IPS-15b (cell line): ENCODE results near the gene CDC40.
"Not testable (repeated sequence)": the region's sequence is repeated elsewhere in the genome, so short reads cannot be mapped to it uniquely, and the experiment has no call there.

Experiments
- H3K27me3 ChIP-seq: one replicate; pipeline ENCODE4 v1.6.1; 2013; ENCODE audit warnings: low read length; ENCODE audit not compliant: control insufficient read depth, insufficient read depth
- H3K36me3 ChIP-seq: one replicate; pipeline ENCODE4 v1.6.1; 2013; ENCODE audit warnings: low read length; ENCODE audit not compliant: control insufficient read depth, insufficient read depth
- H3K4me1 ChIP-seq: one replicate; pipeline ENCODE4 v1.6.1; 2013; ENCODE audit warnings: mild to moderate bottlenecking, low read length; ENCODE audit not compliant: control insufficient read depth, insufficient read depth
- H3K4me3 ChIP-seq: one replicate; pipeline ENCODE4 v1.5.1; 2013; ENCODE audit warnings: low read depth, low read length
- H3K9ac ChIP-seq: one replicate; pipeline ENCODE4 v1.6.1; 2013; ENCODE audit warnings: low read depth, mild to moderate bottlenecking, low read length
- H3K9me3 ChIP-seq: one replicate; pipeline ENCODE4 v1.6.1; 2013; ENCODE audit warnings: mild to moderate bottlenecking, low read length; ENCODE audit not compliant: control insufficient read depth, insufficient read depth

CDC40 gene

DNA sequence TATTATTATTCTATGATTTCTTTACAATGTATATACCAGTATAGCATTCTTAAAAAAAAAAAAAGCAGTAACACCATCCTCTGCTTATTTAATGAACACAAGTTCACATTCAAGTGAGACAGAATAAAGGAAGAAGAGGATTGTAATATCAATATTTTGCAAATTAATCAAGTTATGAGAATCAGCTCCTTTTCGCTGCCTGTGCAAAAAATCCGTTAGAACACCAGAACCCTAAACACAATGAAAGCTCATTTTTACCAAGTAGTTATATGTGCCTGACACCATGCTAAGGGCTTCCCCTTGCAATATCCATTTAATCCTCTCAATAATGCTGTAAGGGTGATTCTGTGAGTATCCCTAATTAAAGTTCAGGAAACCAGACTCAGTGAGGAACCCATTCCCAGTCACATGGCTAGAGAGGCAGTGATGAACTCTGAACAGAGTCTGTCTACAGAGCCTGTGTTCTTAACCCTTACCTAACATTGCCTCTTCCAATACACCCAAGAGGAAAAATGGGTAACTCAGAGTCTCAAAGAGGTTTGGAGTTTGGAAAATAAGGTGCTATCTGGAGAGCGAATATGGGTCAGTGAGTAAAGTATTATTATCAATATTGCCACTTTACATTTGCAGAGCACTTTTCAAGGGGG lies 66.8 kb downstream of the CDC40 start:
- no peak overlapping the region for H3K4me3 ChIP-seq
- H3K9me3 ChIP-seq, result no peaks in the 10 kb centered on the region
- H3K27me3 ChIP-seq, result no peaks in the 10 kb centered on the region
- no peaks in the 10 kb centered on the region for H3K36me3 ChIP-seq
- no peaks in the 10 kb centered on the region for H3K4me1 ChIP-seq
- H3K9ac ChIP-seq, result no peak overlapping the region

DNA sequence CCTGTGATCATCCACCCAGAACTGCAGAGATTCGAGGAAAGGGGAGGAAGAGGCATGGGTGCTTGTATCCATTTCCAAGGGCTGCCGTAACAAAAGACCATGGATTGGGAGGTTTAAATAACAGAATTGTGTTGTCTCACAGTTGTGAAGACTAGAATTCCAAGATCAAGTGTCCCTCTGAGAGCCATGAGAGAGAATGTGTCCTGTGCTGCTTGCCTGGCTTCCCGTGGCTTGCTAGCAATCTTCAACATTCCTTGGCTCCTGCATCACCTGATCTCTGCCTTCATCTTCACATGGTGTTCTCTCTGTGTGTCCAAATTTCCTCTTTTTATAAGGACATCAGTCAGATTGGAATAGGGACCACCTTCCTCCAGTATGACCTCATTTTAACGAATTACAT lies 69.8 kb downstream of the CDC40 start:
- Histone ChIP-seq H3K4me1 (no peaks in the 10 kb centered on the region), H3K9me3 (no peaks in the 10 kb centered on the region), H3K36me3 (no peaks in the 10 kb centered on the region), H3K27me3 (no peaks in the 10 kb centered on the region), H3K4me3 (no peak overlapping the region), H3K9ac (no peak overlapping the region)

DNA sequence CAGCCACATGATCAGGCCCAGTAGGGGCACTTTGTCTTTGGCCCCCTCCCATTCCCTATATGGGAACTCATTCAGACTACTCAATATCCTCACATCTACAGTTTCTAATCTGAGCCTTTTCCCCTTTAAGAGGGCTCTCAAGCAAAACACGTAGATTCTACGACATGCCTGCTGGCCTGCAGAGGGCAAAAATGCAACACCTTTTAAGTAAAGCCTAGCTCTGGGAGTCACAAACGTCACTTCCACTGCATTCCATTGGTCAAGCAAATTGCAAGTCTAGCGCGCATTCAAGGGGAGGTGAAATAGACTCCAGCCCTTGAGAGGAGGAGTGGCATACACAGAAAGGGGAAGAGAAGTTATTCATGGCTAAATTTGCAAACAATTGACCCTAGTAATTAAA lies 70.6 kb downstream of the CDC40 start:
- Histone ChIP-seq H3K36me3 (no peaks in the 10 kb centered on the region), H3K4me1 (no peaks in the 10 kb centered on the region), H3K27me3 (no peaks in the 10 kb centered on the region), H3K9me3 (no peaks in the 10 kb centered on the region), H3K9ac (no peak overlapping the region), H3K4me3 (no peak overlapping the region)

DNA sequence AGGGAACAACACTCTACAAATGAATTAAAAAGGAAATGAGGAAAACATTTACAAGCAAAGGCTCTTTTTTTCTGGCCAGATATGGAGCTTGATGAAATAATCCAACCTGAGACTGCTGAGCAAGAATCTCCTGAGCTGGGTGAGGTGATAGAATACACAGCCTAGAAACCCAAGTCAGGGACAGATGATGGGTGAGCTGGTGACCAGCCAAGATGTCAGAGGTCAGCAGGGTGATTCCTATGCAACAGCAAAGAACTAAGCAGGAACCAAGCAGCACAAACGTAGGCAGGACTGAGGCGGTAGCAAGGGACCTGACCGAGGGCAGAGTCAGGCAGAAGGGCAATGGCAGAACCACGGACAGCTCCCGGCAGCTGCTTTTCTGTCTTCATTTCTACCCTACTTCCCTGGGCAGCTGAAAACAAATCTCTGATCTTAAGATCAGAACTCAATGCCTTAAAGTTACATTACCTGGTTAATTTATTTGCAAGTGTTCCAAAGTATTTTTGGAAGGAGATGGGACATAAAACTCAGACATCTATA lies 75.1 kb downstream of the CDC40 start:
- H3K4me1 ChIP-seq, result no peaks in the 10 kb centered on the region
- H3K9me3 ChIP-seq, result no peaks in the 10 kb centered on the region
- H3K36me3 ChIP-seq, result no peaks in the 10 kb centered on the region
- H3K27me3 ChIP-seq, result no peaks in the 10 kb centered on the region
- H3K4me3 ChIP-seq, result no peak overlapping the region
- H3K9ac ChIP-seq, result no peak overlapping the region

DNA sequence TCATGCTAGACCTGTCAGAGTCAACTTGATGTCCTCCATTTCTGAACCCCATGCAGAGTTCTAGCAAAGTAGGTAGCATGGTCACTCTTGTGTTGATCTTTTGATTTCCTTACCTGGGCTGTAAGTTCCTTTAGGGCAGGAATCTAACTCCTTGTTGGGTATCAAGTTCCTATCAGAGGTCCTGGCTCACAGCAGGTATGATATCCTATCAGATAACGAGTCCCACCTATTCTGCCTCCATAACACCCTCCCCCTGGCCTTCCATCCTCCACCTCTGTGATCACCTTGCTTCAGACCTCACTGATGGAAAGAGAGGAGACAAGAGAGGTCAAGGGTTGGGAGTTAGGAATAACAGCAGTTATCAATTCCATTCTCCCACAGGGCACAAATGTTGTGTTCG lies 76.1 kb downstream of the CDC40 start:
- H3K4me3 ChIP-seq, result no peak overlapping the region
- H3K9me3 ChIP-seq, result no peaks in the 10 kb centered on the region
- no peaks in the 10 kb centered on the region for H3K27me3 ChIP-seq
- H3K4me1 ChIP-seq, result no peaks in the 10 kb centered on the region
- no peak overlapping the region for H3K9ac ChIP-seq
- no peaks in the 10 kb centered on the region for H3K36me3 ChIP-seq

DNA sequence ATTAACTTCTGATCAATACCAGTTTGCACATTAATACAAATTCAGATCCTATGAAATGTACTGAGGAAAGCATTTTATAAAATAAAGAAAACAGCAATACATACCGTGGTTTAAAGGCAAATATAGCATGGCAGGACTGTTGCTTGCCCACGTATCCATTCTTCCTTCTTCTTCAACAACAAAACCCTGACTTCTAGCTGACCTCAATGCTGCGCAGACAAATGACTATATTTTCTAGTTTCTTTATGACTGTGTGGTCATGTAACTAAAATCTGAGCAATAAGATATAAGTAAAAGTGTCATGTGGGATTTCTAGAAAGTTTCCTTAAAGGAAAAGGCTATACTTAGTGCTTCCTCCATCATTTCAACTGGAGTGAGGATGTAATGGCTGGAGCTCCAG lies 85.0 kb downstream of the CDC40 start:
- Histone ChIP-seq H3K9ac (no peak overlapping the region), H3K27me3 (no peaks in the 10 kb centered on the region), H3K4me1 (peaks cover 5% of the 10 kb centered on the region), H3K9me3 (no peaks in the 10 kb centered on the region), H3K4me3 (no peak overlapping the region), H3K36me3 (no peaks in the 10 kb centered on the region)

DNA sequence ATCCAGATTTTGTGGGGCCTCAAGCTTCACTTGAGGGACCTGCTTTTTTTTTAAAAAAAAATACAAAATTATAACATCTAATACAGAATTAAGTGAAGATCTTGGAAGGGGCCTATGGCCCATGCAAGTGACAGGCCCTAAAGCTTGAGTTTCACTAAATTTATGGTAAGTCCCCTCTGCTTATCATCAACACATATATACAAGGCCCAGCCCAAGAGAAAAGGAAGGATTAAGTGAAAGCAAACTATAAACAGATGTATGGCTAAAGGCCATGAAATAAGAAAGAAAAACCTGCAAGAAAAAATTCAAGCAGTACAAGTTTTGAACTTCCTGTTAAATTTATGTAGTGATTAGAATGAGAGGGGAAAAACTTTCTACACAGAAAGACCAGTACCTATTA lies 86.8 kb downstream of the CDC40 start:
- Histone ChIP-seq H3K4me1 (peaks cover 7% of the 10 kb centered on the region), H3K9me3 (no peaks in the 10 kb centered on the region), H3K9ac (no peak overlapping the region), H3K4me3 (no peak overlapping the region), H3K27me3 (no peaks in the 10 kb centered on the region), H3K36me3 (no peaks in the 10 kb centered on the region)

DNA sequence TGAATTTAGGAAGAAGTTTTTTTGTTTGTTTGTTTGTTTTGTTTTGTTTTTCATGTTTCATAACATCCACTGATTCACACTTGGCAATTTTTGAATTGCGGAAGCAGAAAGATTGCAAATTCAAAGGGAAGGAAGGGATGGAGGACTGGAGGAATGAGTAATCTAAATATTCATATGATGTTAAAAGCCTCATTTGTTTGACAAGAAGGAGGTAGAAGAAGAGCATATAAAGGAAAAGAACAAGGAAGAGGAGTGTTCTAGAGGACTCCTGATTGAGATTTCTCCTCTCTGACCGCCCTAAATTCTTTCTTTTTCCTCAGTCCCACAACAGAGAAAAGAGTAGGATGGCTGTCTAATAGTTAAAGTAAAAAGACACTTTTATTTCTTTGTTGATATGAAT lies 89.4 kb downstream of the CDC40 start:
- Histone ChIP-seq H3K4me1 (peaks cover 7% of the 10 kb centered on the region), H3K9ac (no peak overlapping the region), H3K4me3 (no peak overlapping the region), H3K36me3 (no peaks in the 10 kb centered on the region), H3K9me3 (no peaks in the 10 kb centered on the region), H3K27me3 (no peaks in the 10 kb centered on the region)

DNA sequence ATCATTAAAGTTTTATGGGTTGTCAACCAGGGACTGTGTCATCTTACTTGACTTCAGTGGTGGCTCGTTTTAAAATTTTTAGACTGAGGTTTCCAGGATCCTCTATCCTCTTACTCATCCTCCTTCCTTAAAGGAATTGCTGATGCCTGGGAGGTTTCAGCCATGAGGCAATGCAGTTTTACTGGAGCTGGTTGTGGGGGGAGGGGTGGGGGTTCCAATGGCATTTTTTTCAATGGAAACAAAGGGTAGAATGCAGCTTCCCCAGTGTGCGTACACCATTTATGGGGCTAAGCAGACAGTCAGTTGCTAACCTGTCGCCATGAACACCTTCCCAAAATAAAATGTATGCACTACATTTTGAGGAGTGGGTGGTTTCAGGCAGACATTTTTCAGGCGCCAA lies 89.9 kb downstream of the CDC40 start:
- Histone ChIP-seq H3K4me3 (no peak overlapping the region), H3K4me1 (peaks cover 9% of the 10 kb centered on the region), H3K9me3 (no peaks in the 10 kb centered on the region), H3K27me3 (no peaks in the 10 kb centered on the region), H3K36me3 (no peaks in the 10 kb centered on the region), H3K9ac (no peak overlapping the region)

DNA sequence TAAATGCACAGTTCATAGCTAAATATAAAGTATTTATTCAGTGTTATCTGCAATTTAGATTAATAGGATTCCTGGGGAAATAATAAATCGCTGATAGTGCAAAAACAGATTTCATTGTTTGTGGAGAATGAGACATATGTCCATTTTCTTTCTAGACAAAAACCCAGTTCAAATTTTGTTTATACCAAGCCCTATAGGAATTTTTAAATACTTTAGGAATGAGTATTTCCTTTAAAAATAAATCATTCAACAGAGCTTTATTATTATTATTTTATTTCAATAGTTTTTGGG lies 91.5 kb downstream of the CDC40 start:
- no peak overlapping the region for H3K9ac ChIP-seq
- no peaks in the 10 kb centered on the region for H3K9me3 ChIP-seq
- H3K4me1 ChIP-seq, result peaks cover 12% of the 10 kb centered on the region
- no peaks in the 10 kb centered on the region for H3K36me3 ChIP-seq
- H3K4me3 ChIP-seq, result no peak overlapping the region
- H3K27me3 ChIP-seq, result no peaks in the 10 kb centered on the region

DNA sequence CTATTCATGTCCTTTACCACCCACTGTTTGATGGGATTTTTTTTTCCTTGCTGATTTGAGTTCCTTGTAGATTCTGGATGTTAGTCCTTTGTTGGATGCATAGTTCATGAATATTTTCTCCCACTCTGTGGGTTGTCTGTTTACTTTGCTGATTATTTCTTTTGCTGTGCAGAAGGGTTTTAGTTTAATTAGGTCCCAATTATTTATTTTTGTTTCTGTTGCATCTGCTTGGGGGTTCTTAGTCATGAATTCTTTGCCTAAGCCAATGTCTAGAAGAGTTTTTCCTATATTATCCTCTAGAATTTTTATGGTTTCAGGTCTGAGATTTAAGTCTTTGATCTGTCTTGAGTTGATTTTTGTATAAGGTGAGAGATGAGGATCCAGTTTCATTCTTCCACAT lies 92.6 kb downstream of the CDC40 start:
- H3K36me3 ChIP-seq, H3K9me3 ChIP-seq, H3K4me3 ChIP-seq, H3K27me3 ChIP-seq, H3K9ac ChIP-seq: not testable (repeated sequence)
- H3K4me1 ChIP-seq, result peaks cover 12% of the 10 kb centered on the region

DNA sequence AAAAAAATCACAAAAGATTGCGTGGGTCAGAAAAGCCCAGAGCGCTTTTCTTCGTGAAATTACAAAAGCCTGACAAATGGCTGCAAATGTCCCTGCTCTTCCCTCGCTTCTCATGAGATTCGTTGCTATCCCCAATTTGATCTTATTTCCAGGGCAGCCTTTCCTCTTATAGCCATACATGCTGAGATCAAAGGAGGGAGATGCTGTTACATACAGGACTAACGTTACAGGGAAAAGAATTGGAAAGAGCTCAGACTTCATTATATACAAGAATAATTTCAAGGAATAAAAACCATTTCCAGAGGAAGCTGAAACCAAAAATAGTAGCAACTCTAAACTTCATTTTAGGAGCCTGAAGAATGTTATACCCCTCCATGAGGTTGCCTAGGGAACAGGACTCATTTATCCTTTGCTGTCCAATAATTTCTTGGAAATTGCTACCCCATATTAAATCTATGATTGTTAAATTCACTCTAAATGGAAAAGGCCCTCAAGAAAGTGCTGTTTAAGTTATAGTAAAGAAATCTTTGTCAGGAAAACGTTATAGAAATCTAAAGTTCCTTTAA lies 97.0 kb downstream of the CDC40 start:
- Histone ChIP-seq H3K9me3 (no peaks in the 10 kb centered on the region), H3K9ac (no peak overlapping the region), H3K36me3 (no peaks in the 10 kb centered on the region), H3K27me3 (no peaks in the 10 kb centered on the region), H3K4me3 (no peak overlapping the region), H3K4me1 (peaks cover 4% of the 10 kb centered on the region)
